ENCODE results near the gene RSBN1. TPM values are rescaled to one million over a fixed set of nuclear protein-coding genes. Genes with fewer than 3 reads are reported as not detected.

The RSBN1 gene
- total RNA-seq, 1 donor from 2014 or later = 40.1 TPM

- peaks cover 24% of the 10 kb centered on the region for H3K36me3 Mint-ChIP-seq
- no peak for TF ChIP-seq EZH2phosphoT487 (IDR thresholded peaks at IDR 0.05)
- TF ChIP-seq, protein P1, sequence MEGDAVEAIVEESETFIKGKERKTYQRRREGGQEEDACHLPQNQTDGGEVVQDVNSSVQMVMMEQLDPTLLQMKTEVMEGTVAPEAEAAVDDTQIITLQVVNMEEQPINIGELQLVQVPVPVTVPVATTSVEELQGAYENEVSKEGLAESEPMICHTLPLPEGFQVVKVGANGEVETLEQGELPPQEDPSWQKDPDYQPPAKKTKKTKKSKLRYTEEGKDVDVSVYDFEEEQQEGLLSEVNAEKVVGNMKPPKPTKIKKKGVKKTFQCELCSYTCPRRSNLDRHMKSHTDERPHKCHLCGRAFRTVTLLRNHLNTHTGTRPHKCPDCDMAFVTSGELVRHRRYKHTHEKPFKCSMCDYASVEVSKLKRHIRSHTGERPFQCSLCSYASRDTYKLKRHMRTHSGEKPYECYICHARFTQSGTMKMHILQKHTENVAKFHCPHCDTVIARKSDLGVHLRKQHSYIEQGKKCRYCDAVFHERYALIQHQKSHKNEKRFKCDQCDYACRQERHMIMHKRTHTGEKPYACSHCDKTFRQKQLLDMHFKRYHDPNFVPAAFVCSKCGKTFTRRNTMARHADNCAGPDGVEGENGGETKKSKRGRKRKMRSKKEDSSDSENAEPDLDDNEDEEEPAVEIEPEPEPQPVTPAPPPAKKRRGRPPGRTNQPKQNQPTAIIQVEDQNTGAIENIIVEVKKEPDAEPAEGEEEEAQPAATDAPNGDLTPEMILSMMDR (IDR thresholded peaks at IDR 0.05) = no peak
- no peak for TF ChIP-seq EZH2 (IDR thresholded peaks at IDR 0.05)
- H3K4me1 Mint-ChIP-seq = no peaks in the 10 kb centered on the region
- Histone ChIP-seq H3K27me3 (no peaks in the 10 kb centered on the region), H3K4me3 (no peak overlapping the region), H3K9me3 (ENCODE audit: low read depth) (no peaks in the 10 kb centered on the region), H4K20me1 (ENCODE audit: low read depth) (peaks cover 40% of the 10 kb centered on the region), H3K36me3 (peaks cover 6% of the 10 kb centered on the region), H3F3A (ENCODE audit: low read depth) (no peaks in the 10 kb centered on the region), H3K27ac (no peak overlapping the region), H3K4me1 (peaks cover 14% of the 10 kb centered on the region), H2AFZ (replicated peaks) (no peak overlapping the region), H3K9ac (no peak overlapping the region), H3K4me2 (no peak overlapping the region), H3K79me2 (ENCODE audit: low read depth) (peaks cover 82% of the 10 kb centered on the region)
- no peak for DNase-seq (ENCODE audit: low spot score)
- no peaks in the 10 kb centered on the region for H3K27me3 Mint-ChIP-seq (ENCODE audit: insufficient read depth, low read depth)
- H3K27ac Mint-ChIP-seq = no peak overlapping the region
- H3K9me3 Mint-ChIP-seq = no peaks in the 10 kb centered on the region
- no peak overlapping the region for H3K4me3 Mint-ChIP-seq
These were observed 31.7 kb downstream of the RSBN1 start for GRCh38 chr1:113780374-113781146.

- H3K36me3 Mint-ChIP-seq = peaks cover 25% of the 10 kb centered on the region
- Histone ChIP-seq H3K4me3 (no peak overlapping the region), H3K36me3 (peaks cover 6% of the 10 kb centered on the region), H2AFZ (replicated peaks) (no peak overlapping the region), H3K4me2 (no peak overlapping the region), H4K20me1 (ENCODE audit: low read depth) (peaks cover 30% of the 10 kb centered on the region), H3K4me1 (peaks cover 14% of the 10 kb centered on the region), H3K79me2 (ENCODE audit: low read depth) (peaks cover 72% of the 10 kb centered on the region), H3K27me3 (no peaks in the 10 kb centered on the region), H3K9ac (no peak overlapping the region), H3F3A (ENCODE audit: low read depth) (no peaks in the 10 kb centered on the region), H3K9me3 (ENCODE audit: low read depth) (no peaks in the 10 kb centered on the region), H3K27ac (no peak overlapping the region)
- no peak overlapping the region for H3K27ac Mint-ChIP-seq
- TF ChIP-seq, protein P1 (IDR thresholded peaks at IDR 0.05) = no peak
- no peak for TF ChIP-seq EZH2 (IDR thresholded peaks at IDR 0.05)
- no peak for TF ChIP-seq EZH2phosphoT487 (IDR thresholded peaks at IDR 0.05)
- DNase-seq (ENCODE audit: low spot score) = no peak
- H3K4me1 Mint-ChIP-seq = no peaks in the 10 kb centered on the region
- no peaks in the 10 kb centered on the region for H3K9me3 Mint-ChIP-seq
- H3K4me3 Mint-ChIP-seq = no peak overlapping the region
- H3K27me3 Mint-ChIP-seq (ENCODE audit: insufficient read depth, low read depth) = no peaks in the 10 kb centered on the region
These were observed 32.7 kb downstream of the RSBN1 start for GRCh38 chr1:113779542-113779941.

GRCh38 chr1:113777561-113777960, 34.7 kb downstream of the RSBN1 start:
- H3K4me3 ChIP-seq = no peak overlapping the region
- H3K36me3 Mint-ChIP-seq = peaks cover 25% of the 10 kb centered on the region
- no peak overlapping the region for H3K27ac Mint-ChIP-seq
- no peak for TF ChIP-seq EZH2phosphoT487 (IDR thresholded peaks at IDR 0.05)
- TF ChIP-seq, protein P1 (IDR thresholded peaks at IDR 0.05) = no peak
- no peak for TF ChIP-seq EZH2 (IDR thresholded peaks at IDR 0.05)
- H2AFZ ChIP-seq (replicated peaks) = no peak overlapping the region
- peaks cover 6% of the 10 kb centered on the region for H3K36me3 ChIP-seq
- H3K9me3 ChIP-seq (ENCODE audit: low read depth) = no peaks in the 10 kb centered on the region
- H3K79me2 ChIP-seq (ENCODE audit: low read depth) = peaks cover 59% of the 10 kb centered on the region
- no peaks in the 10 kb centered on the region for H3K27me3 ChIP-seq
- peaks cover 12% of the 10 kb centered on the region for H3K4me1 ChIP-seq
- H3K4me2 ChIP-seq = no peak overlapping the region
- DNase-seq (ENCODE audit: low spot score) = no peak
- H3K4me3 Mint-ChIP-seq = no peak overlapping the region
- no peaks in the 10 kb centered on the region for H3K27me3 Mint-ChIP-seq (ENCODE audit: insufficient read depth, low read depth)
- no peak overlapping the region for H3K9ac ChIP-seq
- no peaks in the 10 kb centered on the region for H3K9me3 Mint-ChIP-seq
- no peaks in the 10 kb centered on the region for H3K4me1 Mint-ChIP-seq
- no peak overlapping the region for H3K27ac ChIP-seq
- peaks cover 18% of the 10 kb centered on the region for H4K20me1 ChIP-seq (ENCODE audit: low read depth)
- no peaks in the 10 kb centered on the region for H3F3A ChIP-seq (ENCODE audit: low read depth)

All from neural progenitor cell (in vitro differentiated cells).